ENCODE results near the gene TRPM6.

- TF ChIP-seq EZH2 (IDR thresholded peaks at IDR 0.05; ENCODE audit: borderline replicate concordance, low read length), result no peak
- no peak for TF ChIP-seq CTCF (conservative IDR thresholded peaks at IDR 0.05 in 1 of 2, IDR thresholded peaks at IDR 0.05 in 1 of 2; ENCODE audit: extremely low read depth in 1 of 2, insufficient read depth in 1 of 2, low read depth in 1 of 2, low read length in 2 of 2)
Measured at GRCh38 chr9:74724317-74724716, 163.4 kb downstream of the TRPM6 start.

Data from mammary epithelial cell (primary cell).